Endothelial cell of umbilical vein (primary cell): ENCODE results near the gene PLEKHA7. TPM values are rescaled to one million over a fixed set of nuclear protein-coding genes. Genes with fewer than 3 reads are reported as not detected.

ENCODE experiments used
- BruUV-seq: library from RNA; stranded (reverse); fragments of 400-500 nt; replicated peaks from 2 replicates; lab custom pipeline; 2021; lab: Mats Ljungman, UMichigan
- CTCF ChIA-PET: fragments of 300-600, 350-600 bp; sonication (Branson Sonifier 250); formaldehyde crosslinking; loops from one replicate; lab custom pipeline; 2021; ENCODE audit warnings: antibody characterized with exemption, inconsistent platforms; lab: Charles Lee
- POLR2A ChIA-PET: fragments of 300-600, 350-600 bp; sonication (Branson Sonifier 250); formaldehyde crosslinking; loops from one replicate; lab custom pipeline; 2021; ENCODE audit warnings: antibody characterized with exemption, inconsistent platforms; lab: Charles Lee
- DNase-seq: peaks from one replicate; pipeline ENCODE4 v3.0.0-alpha.2; 2011; ENCODE audit warnings: low read depth, low spot score
- FAIRE-seq: peaks from 2 replicates; lab custom pipeline; 2011; peaks lifted over from hg19 to GRCh38; lab: Jason Lieb, UNC
- H2AFZ ChIP-seq: 2 replicates; pipeline ENCODE4 v1.6.0; 2012; ENCODE audit warnings: low read depth, low read length, control low read depth, inconsistent platforms
- H3K27ac ChIP-seq: 2 replicates; pipeline ENCODE4 v1.5.1; 2011; ENCODE audit warnings: low read depth, mild to moderate bottlenecking, control low read depth, low read length, moderate library complexity; ENCODE audit not compliant: insufficient read depth
- H3K27me3 ChIP-seq, 2 experiments: 2 replicates each; pipeline versions ENCODE4 v1.6.0 to v1.6.1; 2011; ENCODE audit warnings: low read length in 2 of 2, mixed read lengths in 1 of 2; ENCODE audit not compliant: control insufficient read depth in 2 of 2, insufficient read depth in 2 of 2
- H3K36me3 ChIP-seq, 2 experiments: 2 replicates in 1 of 2; 3 replicates in 1 of 2; pipeline ENCODE4 v1.5.1; 2011; ENCODE audit warnings: low read length in 2 of 2, mild to moderate bottlenecking in 1 of 2, moderate library complexity in 1 of 2; ENCODE audit not compliant: control insufficient read depth in 2 of 2, insufficient read depth in 2 of 2; ENCODE audit errors: extremely low read depth in 1 of 2
- H3K4me1 ChIP-seq: 3 replicates; pipeline ENCODE4 v1.5.1; 2011; ENCODE audit warnings: mild to moderate bottlenecking, low read length; ENCODE audit not compliant: control insufficient read depth, insufficient read depth; ENCODE audit errors: extremely low read depth
- H3K4me2 ChIP-seq: 2 replicates; pipeline ENCODE4 v1.6.1; 2011; ENCODE audit warnings: low read length, control low read depth, mixed read lengths; ENCODE audit not compliant: insufficient read depth
- H3K4me3 ChIP-seq, 3 experiments: fragments of 200-600 bp in 1 of 3; sonication (generic), shearing (Covaris generic) in 1 of 3; replicated peaks in 1 of 3; 2 replicates each; pipeline ENCODE4 v1.5.1; 2011 to 2016; ENCODE audit warnings: control low read depth in 3 of 3, low read length in 3 of 3, mild to moderate bottlenecking in 2 of 3, inconsistent platforms in 1 of 3, low read depth in 1 of 3, moderate library complexity in 1 of 3; ENCODE audit not compliant: insufficient read depth in 1 of 3
- H3K79me2 ChIP-seq: 2 replicates; pipeline ENCODE4 v1.6.0; 2012; ENCODE audit warnings: low read length, inconsistent platforms; ENCODE audit not compliant: control insufficient read depth, insufficient read depth
- H3K9ac ChIP-seq: replicated peaks from 2 replicates; pipeline ENCODE3; 2011; ENCODE audit warnings: low read length, control low read depth; ENCODE audit not compliant: insufficient read depth; ENCODE audit errors: extremely low read depth
- H3K9me1 ChIP-seq: replicated peaks from 3 replicates; pipeline ENCODE4 v1.6.0; 2011; ENCODE audit warnings: mild to moderate bottlenecking, low read length; ENCODE audit not compliant: control insufficient read depth, insufficient read depth; ENCODE audit errors: extremely low read depth
- H3K9me3 ChIP-seq: replicated peaks from 2 replicates; pipeline ENCODE4 v1.5.1; 2012; ENCODE audit warnings: low read length, inconsistent platforms; ENCODE audit not compliant: control insufficient read depth, insufficient read depth
- H4K20me1 ChIP-seq: replicated peaks from 2 replicates; pipeline ENCODE3; 2011; ENCODE audit warnings: mild to moderate bottlenecking, low read length; ENCODE audit not compliant: control insufficient read depth, insufficient read depth; ENCODE audit errors: extremely low read depth
- CTCF ChIP-seq, 2 donors: IDR thresholded peaks; 1 replicate in 1 of 2; 2 replicates in 1 of 2; pipeline ENCODE4 v1.5.1; 2011; ENCODE audit warnings: low read length in 2 of 2, mild to moderate bottlenecking in 2 of 2, moderate library complexity in 2 of 2, control low read depth in 1 of 2, inconsistent platforms in 1 of 2, low read depth in 1 of 2; ENCODE audit not compliant: insufficient read depth in 1 of 2; ENCODE audit errors: extremely low read depth in 1 of 2
- EZH2 ChIP-seq: IDR thresholded peaks from 2 replicates; pipeline ENCODE4 v1.6.1; 2012; ENCODE audit warnings: borderline replicate concordance, low read depth, mild to moderate bottlenecking, moderate library complexity, low read length, inconsistent platforms; ENCODE audit not compliant: severe bottlenecking
- FOS ChIP-seq: IDR thresholded peaks from 2 replicates; pipeline ENCODE4 v1.6.1; 2011; ENCODE audit warnings: mild to moderate bottlenecking, low read length, moderate library complexity, borderline replicate concordance; ENCODE audit not compliant: insufficient read depth
- GATA2 ChIP-seq: IDR thresholded peaks from 2 replicates; pipeline ENCODE4 v1.7.0; 2011; ENCODE audit warnings: low read depth, mild to moderate bottlenecking, moderate library complexity, mixed read lengths, low read length; ENCODE audit not compliant: insufficient read length, insufficient read depth
- JUN ChIP-seq: IDR thresholded peaks from 2 replicates; pipeline ENCODE4 v1.6.1; 2011; ENCODE audit warnings: borderline replicate concordance, low read depth; ENCODE audit not compliant: insufficient read length, insufficient read depth
- MAX ChIP-seq: IDR thresholded peaks from 2 replicates; pipeline ENCODE4 v1.6.1; 2011; ENCODE audit not compliant: insufficient read depth, insufficient read length
- MYC ChIP-seq: IDR thresholded peaks from one replicate; pipeline ENCODE4 v1.6.1; 2011; ENCODE audit warnings: mild to moderate bottlenecking, low read depth, low read length
- POLR2A ChIP-seq: IDR thresholded peaks from 2 replicates; pipeline ENCODE4 v1.6.1; 2012; ENCODE audit warnings: low read depth, mild to moderate bottlenecking, control low read depth, low read length
- POLR2AphosphoS5 ChIP-seq: IDR thresholded peaks from 2 replicates; pipeline ENCODE4 v1.6.1; 2012; ENCODE audit warnings: low read depth, mild to moderate bottlenecking, control low read depth, low read length, moderate library complexity; ENCODE audit not compliant: insufficient read depth
- dilution Hi-C: fragments of 300-500 bp; cut with MboI; formaldehyde crosslinking; loops from one replicate; pipeline ENCODE4 v1.15.0; 2019; ENCODE audit warnings: low sequenced_read_pairs; ENCODE audit not compliant: extremely low pct_ligation_motif_present
- intact Hi-C: fragments of 100-400 bp; cut with micrococcal nuclease; formaldehyde crosslinking; loops from one replicate; pipeline ENCODE4 v1.10.0; 2022
- polyA plus RNA-seq, 4 experiments: library from polyadenylated mRNA; depleted of rRNA in 3 of 4; stranded (reverse) in 3 of 4; unstranded in 1 of 4; fragments of >200 nt; gene quantifications; 2 replicates each; pipeline versions ENCODE4 v1.2.1 to v1.2.3, GENCODE V29; 2011 to 2012; ENCODE audit warnings: missing spikeins in 1 of 4
- total RNA-seq: library from RNA; stranded (reverse); gene quantifications from 2 replicates; pipeline ENCODE4 v1.2.3, GENCODE V29; 2021

Gene PLEKHA7
- total and polyA plus RNA-seq, 2 donors (not counting 3 experiments of a cell fraction or from before 2014, with no cell fraction given) = 1.7 to 3.8 TPM

GRCh38 chr11:16911186-16911585, 103.0 kb downstream of the PLEKHA7 start:
- H3K4me1 ChIP-seq = no peaks in the 10 kb centered on the region
- no peaks in the 10 kb centered on the region for H3K36me3 ChIP-seq
- dilution Hi-C loops = no loop called here
- no peak overlapping the region for H3K4me2 ChIP-seq
- BruUV-seq = no TSS peak
- no peak for DNase-seq
- no peak overlapping the region for H3K4me3 ChIP-seq
- no peak overlapping the region for H2AFZ ChIP-seq
- FAIRE-seq = no peak
- no peak for TF ChIP-seq MAX
- no peak for TF ChIP-seq MYC
- TF ChIP-seq POLR2A = no peak
- no peak for TF ChIP-seq POLR2AphosphoS5
- TF ChIP-seq EZH2 = no peak
- no peak for TF ChIP-seq GATA2
- TF ChIP-seq JUN = no peak
- no peak for TF ChIP-seq CTCF (IDR thresholded peaks at IDR 0.05; ENCODE audit: extremely low read depth in 1 of 2, insufficient read depth in 1 of 2, low read depth in 1 of 2, low read length in 2 of 2)
- TF ChIP-seq FOS = no peak
- H3K79me2 ChIP-seq = no peaks in the 10 kb centered on the region
- H4K20me1 ChIP-seq = no peaks in the 10 kb centered on the region
- H3K27ac ChIP-seq = no peak overlapping the region
- intact Hi-C loops = no loop called here
- H3K9me1 ChIP-seq = no peaks in the 10 kb centered on the region
- ChIA-PET CTCF (interaction anchor here (1.0 to 1.4 kb wide), 2 partner anchors 13 to 91 kb away, joined by 3 read pairs; no protein-coding TSS in a partner anchor), POLR2A (no interaction called here)
- no peak overlapping the region for H3K9ac ChIP-seq
- no peaks in the 10 kb centered on the region for H3K9me3 ChIP-seq
- H3K27me3 ChIP-seq = peaks cover 0 to 3% of the 10 kb centered on the region in 2 experiments
